Right atrium auricular region (tissue), 2 donors: ENCODE measurements around the gene AQP10. TPM values are rescaled to one million over a fixed set of nuclear protein-coding genes. Genes with fewer than 3 reads are reported as not detected.
"Not testable (repeated sequence)": the region's sequence is repeated elsewhere in the genome, so short reads cannot be mapped to it uniquely, and the experiment has no call there.

ENCODE experiments used
- DNase-seq: peaks from one replicate; pipeline ENCODE4 v3.0.0-alpha.2; 2019; ENCODE audit warnings: low spot score
- H3K27ac ChIP-seq, 2 donors: fragments of 200-600 bp; sonication (generic); 1 replicate in 1 of 2; 2 replicates in 1 of 2; pipeline ENCODE4 v1.5.1; 2016 to 2019
- H3K27me3 ChIP-seq, 2 donors: fragments of 200-600 bp; sonication (generic); one replicate each; pipeline versions ENCODE4 v1.5.1 to v1.6.0; 2017 to 2019
- H3K36me3 ChIP-seq: fragments of 200-600 bp; sonication (generic); one replicate; pipeline ENCODE4 v1.5.1; 2016
- H3K4me1 ChIP-seq, 2 donors: fragments of 200-600 bp; sonication (generic); one replicate each; pipeline versions ENCODE4 v1.5.1 to v1.6.0; 2017 to 2019
- H3K4me3 ChIP-seq, 2 donors: fragments of 200-600 bp; sonication (generic); 1 replicate in 1 of 2; 2 replicates in 1 of 2; pipeline ENCODE4 v1.5.1; 2017 to 2019; ENCODE audit warnings: mild to moderate bottlenecking in 1 of 2, moderate library complexity in 1 of 2
- H3K9me3 ChIP-seq, 2 donors: fragments of 200-600 bp; sonication (generic); one replicate each; pipeline ENCODE4 v1.5.1; 2019
- CTCF ChIP-seq, 2 donors: fragments of 200-600 bp; sonication (generic); IDR thresholded peaks; one replicate each; pipeline ENCODE4 v1.5.1; 2019; ENCODE audit warnings: antibody characterized with exemption in 2 of 2
- total RNA-seq, 2 donors: library from RNA; depleted of rRNA; stranded (reverse); fragments of >200 nt; gene quantifications; one replicate each; pipeline ENCODE4 v1.1.0, GENCODE V29; 2016

Gene AQP10
- total RNA-seq, 2 donors from 2014 or later, result not detected

GRCh38 chr1:154361357-154361756 lies 40.5 kb downstream of the AQP10 start:
- TF ChIP-seq CTCF (IDR thresholded peaks at IDR 0.05), result no peak

GRCh38 chr1:154371436-154371835 lies 50.5 kb downstream of the AQP10 start:
- H3K27ac ChIP-seq, result no peak overlapping the region
- no peak for TF ChIP-seq CTCF (IDR thresholded peaks at IDR 0.05)
- no peak for DNase-seq
- H3K9me3 ChIP-seq, result no peaks in the 10 kb centered on the region
- H3K4me1 ChIP-seq, result no peaks in the 10 kb centered on the region
- no peaks in the 10 kb centered on the region for H3K27me3 ChIP-seq
- H3K36me3 ChIP-seq, result no peaks in the 10 kb centered on the region
- no peak overlapping the region for H3K4me3 ChIP-seq

More at GRCh38 chr1:154361357-154361756, 40.5 kb downstream of the AQP10 start:
- no peaks in the 10 kb centered on the region for H3K4me1 ChIP-seq
- DNase-seq, result no peak
- H3K4me3 ChIP-seq, result no peak overlapping the region
- H3K9me3 ChIP-seq, result no peaks in the 10 kb centered on the region
- no peaks in the 10 kb centered on the region for H3K27me3 ChIP-seq
- H3K27ac ChIP-seq, result no peak overlapping the region
- no peaks in the 10 kb centered on the region for H3K36me3 ChIP-seq

- not testable (repeated sequence) for H3K36me3 ChIP-seq, H3K27me3 ChIP-seq, H3K4me1 ChIP-seq, DNase-seq, H3K4me3 ChIP-seq, H3K27ac ChIP-seq, H3K9me3 ChIP-seq
Observed at GRCh38 chr1:154373777-154374357, 53.0 kb downstream of the AQP10 start.

Other genes starting within 250 kb of the AQP10 start
- gene NUP210L, start 166.0 kb upstream of the AQP10 start, total RNA-seq, result under 1 TPM in 1 of 2 donors, not detected in 1; 0.28 TPM
- 100 to 1,000 TPM; 469 to 975 TPM for gene TPM3, start 129.0 kb upstream of the AQP10 start, total RNA-seq
- gene CFAP141, start 114.8 kb upstream of the AQP10 start, total RNA-seq, result not detected
- 10 to 100 TPM; 48.9 to 58.6 TPM for gene UBAP2L, start 100.1 kb upstream of the AQP10 start, total RNA-seq
- gene HAX1, start 48.5 kb upstream of the AQP10 start, total RNA-seq, result 100 to 1,000 TPM; 129 to 168 TPM
- gene ATP8B2, start 4.4 kb downstream of the AQP10 start, total RNA-seq, result 10 to 100 TPM; 22.8 to 82.5 TPM
- gene IL6R, start 84.2 kb downstream of the AQP10 start, total RNA-seq, result 10 to 100 TPM; 11.8 to 21.8 TPM
- gene TDRD10, start 181.1 kb downstream of the AQP10 start, total RNA-seq, result 1 to 10 TPM in 1 of 2 donors, under 1 TPM in 1; 0.85 to 1.8 TPM
- 10 to 100 TPM; 10.8 to 19.9 TPM for gene SHE, start 181.3 kb downstream of the AQP10 start, total RNA-seq
- gene UBE2Q1, start 237.6 kb downstream of the AQP10 start, total RNA-seq, result 10 to 100 TPM; 18.5 to 26.3 TPM
- under 1 TPM in 1 of 2 donors, not detected in 1; 0.24 TPM for gene CHRNB2, start 246.7 kb downstream of the AQP10 start, total RNA-seq